Peyer's patch (tissue), 4 donors: ENCODE measurements around the gene STK24. TPM values are rescaled to one million over a fixed set of nuclear protein-coding genes. Genes with fewer than 3 reads are reported as not detected.
A peak's percentile ranks its signal among the peaks of the same experiment; 100 is the strongest.

Source experiments
- DNase-seq, 3 donors: peaks; one replicate each; pipeline ENCODE4 v3.0.0-alpha.2; 2017 to 2019
- H3K27ac ChIP-seq, 4 donors: fragments of 200-600 bp; sonication (generic); one replicate each; pipeline ENCODE4 v1.5.1; 2016 to 2019
- H3K27me3 ChIP-seq, 2 donors: fragments of 200-600 bp; sonication (generic); one replicate each; pipeline ENCODE4 v1.5.1; 2019
- H3K36me3 ChIP-seq, 3 donors: fragments of 200-600 bp; sonication (generic); one replicate each; pipeline ENCODE4 v1.5.1; 2016 to 2019
- H3K4me1 ChIP-seq, 4 donors: fragments of 200-600 bp; sonication (generic); one replicate each; pipeline ENCODE4 v1.5.1; 2016 to 2019
- H3K4me3 ChIP-seq, 4 donors: fragments of 200-600 bp; sonication (generic); 1 replicate in 3 of 4; 2 replicates in 1 of 4; pipeline ENCODE4 v1.5.1; 2016 to 2019; ENCODE audit warnings: mild to moderate bottlenecking in 1 of 4
- H3K9me3 ChIP-seq, 4 donors: fragments of 200-600 bp; sonication (generic); one replicate each; pipeline ENCODE4 v1.5.1; 2016 to 2019; ENCODE audit warnings: mild to moderate bottlenecking in 1 of 4
- POLR2A ChIP-seq, 2 donors: fragments of 450-650 bp; IDR thresholded peaks; one replicate each; pipeline ENCODE4 v1.5.1; 2017; ENCODE audit warnings: antibody characterized with exemption in 2 of 2, mild to moderate bottlenecking in 2 of 2, moderate library complexity in 2 of 2
- total RNA-seq, 4 donors: library from RNA; depleted of rRNA; stranded (reverse); fragments of >200 nt; gene quantifications; one replicate each; pipeline ENCODE4 v1.1.0, GENCODE V29; 2016
- TF ChIP-seq, protein P1 (sequence below), 6 experiments: fragments of 450-650 bp in 4 of 6; fragments of 200-600 bp in 2 of 6; sonication (generic) in 1 of 6; IDR thresholded peaks; one replicate each; pipeline ENCODE4 v1.5.1; 2017 to 2019; ENCODE audit warnings: antibody characterized with exemption in 6 of 6, mild to moderate bottlenecking in 3 of 6, moderate library complexity in 1 of 6

The STK24 gene
- total RNA-seq, 4 donors from 2014 or later: 84.2 to 137 (median 119) TPM

- H3K27me3 ChIP-seq: no peaks in the 10 kb centered on the region
- H3K4me1 ChIP-seq: peaks cover 3 to 62% (median 4%) of the 10 kb centered on the region in 4 donors
- no peak overlapping the region for H3K4me3 ChIP-seq
- H3K36me3 ChIP-seq: peaks cover 0 to 5% (median 0%) of the 10 kb centered on the region in 3 donors
- peak in 1 of 3 donors; percentile 32 for DNase-seq
- H3K27ac ChIP-seq: peak overlapping the region in 3 of 4 donors; percentile 29 to 77 (median 29)
- peaks cover 0 to 5% (median 0%) of the 10 kb centered on the region in 4 donors for H3K9me3 ChIP-seq
- no peak for TF ChIP-seq POLR2A (IDR thresholded peaks at IDR 0.05)
- TF ChIP-seq, protein P1, sequence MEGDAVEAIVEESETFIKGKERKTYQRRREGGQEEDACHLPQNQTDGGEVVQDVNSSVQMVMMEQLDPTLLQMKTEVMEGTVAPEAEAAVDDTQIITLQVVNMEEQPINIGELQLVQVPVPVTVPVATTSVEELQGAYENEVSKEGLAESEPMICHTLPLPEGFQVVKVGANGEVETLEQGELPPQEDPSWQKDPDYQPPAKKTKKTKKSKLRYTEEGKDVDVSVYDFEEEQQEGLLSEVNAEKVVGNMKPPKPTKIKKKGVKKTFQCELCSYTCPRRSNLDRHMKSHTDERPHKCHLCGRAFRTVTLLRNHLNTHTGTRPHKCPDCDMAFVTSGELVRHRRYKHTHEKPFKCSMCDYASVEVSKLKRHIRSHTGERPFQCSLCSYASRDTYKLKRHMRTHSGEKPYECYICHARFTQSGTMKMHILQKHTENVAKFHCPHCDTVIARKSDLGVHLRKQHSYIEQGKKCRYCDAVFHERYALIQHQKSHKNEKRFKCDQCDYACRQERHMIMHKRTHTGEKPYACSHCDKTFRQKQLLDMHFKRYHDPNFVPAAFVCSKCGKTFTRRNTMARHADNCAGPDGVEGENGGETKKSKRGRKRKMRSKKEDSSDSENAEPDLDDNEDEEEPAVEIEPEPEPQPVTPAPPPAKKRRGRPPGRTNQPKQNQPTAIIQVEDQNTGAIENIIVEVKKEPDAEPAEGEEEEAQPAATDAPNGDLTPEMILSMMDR (IDR thresholded peaks at IDR 0.05): no peak
Observed at GRCh38 chr13:98549006-98549727, 27.7 kb downstream of the STK24 start.

DNA sequence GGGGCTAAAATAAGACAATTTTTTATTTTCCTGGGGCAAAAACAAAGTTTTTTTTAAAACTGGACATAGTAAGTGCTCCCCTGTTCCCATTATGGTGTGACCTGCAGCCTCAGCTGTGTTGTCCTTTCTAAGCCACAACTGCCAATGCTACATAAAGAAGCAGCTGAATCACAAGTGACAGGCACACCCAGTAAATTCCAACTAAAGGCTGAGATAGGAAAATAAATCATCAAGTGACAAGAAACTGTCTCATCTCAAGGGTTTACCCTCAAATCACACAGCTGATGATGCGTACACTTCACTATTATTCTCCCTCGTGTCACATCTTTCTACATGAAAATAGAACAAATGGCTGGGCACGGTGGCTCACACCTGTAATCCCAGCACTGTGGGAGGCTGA lies 28.7 kb downstream of the STK24 start:
- TF ChIP-seq, protein P1 (IDR thresholded peaks at IDR 0.05): no peak
- TF ChIP-seq POLR2A (IDR thresholded peaks at IDR 0.05): no peak

DNA sequence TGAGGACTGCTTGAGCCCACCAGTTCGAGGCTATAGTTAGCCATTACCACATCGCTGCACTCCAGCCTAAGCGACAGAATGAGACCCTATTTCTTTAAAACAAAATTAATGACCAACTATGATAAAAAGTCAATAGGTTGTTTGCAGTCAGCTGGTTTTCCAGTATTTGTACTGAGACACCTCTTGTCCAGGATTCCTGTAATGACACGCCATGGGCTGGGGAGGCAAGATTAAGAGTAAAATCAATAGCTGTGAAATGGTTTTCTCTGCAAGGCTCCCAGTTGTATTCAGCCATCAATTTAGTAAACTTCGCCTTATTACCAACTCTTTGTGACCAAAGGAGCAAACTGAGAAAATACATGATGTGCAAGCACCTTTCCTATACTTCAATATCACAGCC lies 29.5 kb downstream of the STK24 start:
- H3K4me1 ChIP-seq: peaks cover 19 to 62% (median 20%) of the 10 kb centered on the region in 4 donors
- peaks cover 0 to 5% (median 0%) of the 10 kb centered on the region in 4 donors for H3K9me3 ChIP-seq
- peaks cover 0 to 5% (median 0%) of the 10 kb centered on the region in 3 donors for H3K36me3 ChIP-seq
- H3K4me3 ChIP-seq: no peak overlapping the region
- no peak for TF ChIP-seq POLR2A (IDR thresholded peaks at IDR 0.05)
- TF ChIP-seq, protein P1 (IDR thresholded peaks at IDR 0.05): no peak
- no peak overlapping the region for H3K27ac ChIP-seq
- no peak for DNase-seq
- no peaks in the 10 kb centered on the region for H3K27me3 ChIP-seq

More for the DNA sequence above, 28.7 kb downstream of the STK24 start:
- no peak for DNase-seq
- Histone ChIP-seq H3K4me3 (no peak overlapping the region), H3K9me3 (peaks cover 0 to 5% (median 0%) of the 10 kb centered on the region in 4 donors), H3K36me3 (peaks cover 0 to 5% (median 0%) of the 10 kb centered on the region in 3 donors), H3K27ac (peak overlapping the region in 1 of 4 donors; percentile 29), H3K27me3 (no peaks in the 10 kb centered on the region), H3K4me1 (peaks cover 12 to 62% (median 13%) of the 10 kb centered on the region in 4 donors)

- H3K4me3 ChIP-seq: no peak overlapping the region
- H3K27ac ChIP-seq: no peak overlapping the region
- peaks cover 24 to 65% (median 25%) of the 10 kb centered on the region in 4 donors for H3K4me1 ChIP-seq
- peaks cover 0 to 5% (median 0%) of the 10 kb centered on the region in 4 donors for H3K9me3 ChIP-seq
- no peaks in the 10 kb centered on the region for H3K27me3 ChIP-seq
- H3K36me3 ChIP-seq: peaks cover 0 to under 1% (median 0%) of the 10 kb centered on the region in 3 donors
- TF ChIP-seq, protein P1 (IDR thresholded peaks at IDR 0.05): no peak
- no peak for TF ChIP-seq POLR2A (IDR thresholded peaks at IDR 0.05)
- no peak for DNase-seq
Observed at GRCh38 chr13:98546402-98546801, 30.5 kb downstream of the STK24 start.

DNA sequence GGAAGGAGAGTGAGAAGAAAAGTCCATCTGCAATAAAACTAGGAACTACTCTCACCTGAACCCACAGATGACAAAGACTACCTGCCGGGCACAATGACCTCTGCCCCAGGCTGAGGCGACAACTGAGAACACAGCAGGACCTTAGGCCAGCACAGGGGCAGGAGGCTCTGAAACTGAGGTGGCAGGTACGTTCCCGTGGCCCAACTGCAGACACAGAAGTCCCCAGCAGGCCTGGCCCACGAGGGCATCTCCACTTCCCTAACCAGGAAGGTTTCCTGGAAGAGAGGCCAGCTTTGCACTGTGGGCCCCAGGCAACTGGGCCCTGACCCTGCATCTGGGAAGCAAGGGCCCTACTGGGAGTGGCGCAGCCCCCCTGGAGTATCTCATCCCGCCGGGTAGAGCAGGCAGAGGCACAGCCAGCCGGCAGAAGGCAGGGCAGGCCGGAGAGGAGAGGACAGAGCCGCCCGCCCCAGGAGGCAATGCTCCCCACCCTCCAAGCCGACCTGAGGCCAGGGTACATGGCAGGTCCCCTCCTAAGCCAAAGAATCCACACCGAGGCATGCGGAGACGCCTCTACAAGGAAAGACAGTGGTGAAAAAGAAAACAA lies 32.7 kb downstream of the STK24 start:
- Histone ChIP-seq H3K4me3 (peak overlapping the region in 1 of 4 donors; percentile 11), H3K36me3 (no peaks in the 10 kb centered on the region), H3K27me3 (no peaks in the 10 kb centered on the region), H3K4me1 (peaks cover 24 to 80% (median 33%) of the 10 kb centered on the region in 4 donors), H3K9me3 (peaks cover 0 to 3% (median 0%) of the 10 kb centered on the region in 4 donors), H3K27ac (peak overlapping the region in 3 of 4 donors; percentile 24 to 87 (median 78))
- peak in 2 of 3 donors; percentile 72 to 79 for DNase-seq
- no peak for TF ChIP-seq POLR2A (IDR thresholded peaks at IDR 0.05)
- TF ChIP-seq, protein P1 (IDR thresholded peaks at IDR 0.05): no peak
